RWPE1 (cell line): Measurements from ENCODE around the gene CCNY.
A peak's percentile ranks its signal among the peaks of the same experiment; 100 is the strongest.

Source experiments
- CTCF ChIA-PET: fragments of 350-600 bp; sonication (Branson Sonifier 250); formaldehyde crosslinking; extraction: SDS; loops from one replicate; lab custom pipeline; 2021; lab: Yijun Ruan, JAX
- POLR2A ChIA-PET: fragments of 400-600 bp; formaldehyde crosslinking; extraction: SDS; loops from one replicate; lab custom pipeline; 2020; ENCODE audit warnings: antibody characterized with exemption; ENCODE audit not compliant: low non-redundant PET; lab: Yijun Ruan, JAX
- DNase-seq: peaks from one replicate; pipeline ENCODE4 v3.0.0; 2012; ENCODE audit warnings: low spot score
- H3K27ac ChIP-seq: fragments of 450-650 bp; 2 replicates; pipeline ENCODE4 v1.5.1; 2017
- TF ChIP-seq, protein P1 (sequence below): fragments of 450-650 bp; conservative IDR thresholded peaks from 2 replicates; pipeline ENCODE4 v1.5.1; 2017; ENCODE audit warnings: low read depth, mild to moderate bottlenecking

Gene CCNY

GRCh38 chr10:35421553-35422178 lies 85.4 kb downstream of the CCNY start:
- CTCF ChIA-PET, result interaction anchor here (0.6 to 0.7 kb wide), 2 partner anchors 56 to 140 kb away, joined by 3 to 4 read pairs; no protein-coding TSS in a partner anchor
- peak; percentile 89 for DNase-seq
- TF ChIP-seq, protein P1, sequence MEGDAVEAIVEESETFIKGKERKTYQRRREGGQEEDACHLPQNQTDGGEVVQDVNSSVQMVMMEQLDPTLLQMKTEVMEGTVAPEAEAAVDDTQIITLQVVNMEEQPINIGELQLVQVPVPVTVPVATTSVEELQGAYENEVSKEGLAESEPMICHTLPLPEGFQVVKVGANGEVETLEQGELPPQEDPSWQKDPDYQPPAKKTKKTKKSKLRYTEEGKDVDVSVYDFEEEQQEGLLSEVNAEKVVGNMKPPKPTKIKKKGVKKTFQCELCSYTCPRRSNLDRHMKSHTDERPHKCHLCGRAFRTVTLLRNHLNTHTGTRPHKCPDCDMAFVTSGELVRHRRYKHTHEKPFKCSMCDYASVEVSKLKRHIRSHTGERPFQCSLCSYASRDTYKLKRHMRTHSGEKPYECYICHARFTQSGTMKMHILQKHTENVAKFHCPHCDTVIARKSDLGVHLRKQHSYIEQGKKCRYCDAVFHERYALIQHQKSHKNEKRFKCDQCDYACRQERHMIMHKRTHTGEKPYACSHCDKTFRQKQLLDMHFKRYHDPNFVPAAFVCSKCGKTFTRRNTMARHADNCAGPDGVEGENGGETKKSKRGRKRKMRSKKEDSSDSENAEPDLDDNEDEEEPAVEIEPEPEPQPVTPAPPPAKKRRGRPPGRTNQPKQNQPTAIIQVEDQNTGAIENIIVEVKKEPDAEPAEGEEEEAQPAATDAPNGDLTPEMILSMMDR, result no peak
- POLR2A ChIA-PET, result no interaction called here
- H3K27ac ChIP-seq, result peak overlapping the region; percentile 72

DNA sequence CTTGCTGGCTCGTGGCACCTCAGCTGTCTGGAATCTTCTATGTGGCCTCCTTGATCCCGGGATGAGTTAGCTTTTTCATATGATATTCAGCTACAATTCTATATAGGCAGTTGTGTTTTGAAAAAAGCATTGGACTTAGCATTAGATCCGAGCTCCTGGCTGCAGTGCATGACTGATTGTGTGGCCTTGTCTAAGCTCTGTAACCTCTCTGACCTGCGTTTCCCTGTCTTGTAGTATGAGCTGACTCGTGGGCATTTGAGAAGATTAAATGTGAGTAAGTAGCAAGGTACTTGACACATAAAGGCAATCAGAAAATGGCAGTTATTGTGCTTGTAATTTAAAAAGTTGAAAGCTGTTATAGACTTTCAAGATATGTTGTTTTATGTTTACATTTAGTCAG lies 85.9 kb downstream of the CCNY start:
- TF ChIP-seq, protein P1, result no peak
- ChIA-PET POLR2A (no interaction called here), CTCF (no interaction called here)
- no peak for DNase-seq
- no peak overlapping the region for H3K27ac ChIP-seq

- CTCF ChIA-PET, result interaction anchor here (0.6 kb wide), 1 partner anchor 199 kb away, joined by 3 read pairs; no protein-coding TSS in a partner anchor
- H3K27ac ChIP-seq, result no peak overlapping the region
- POLR2A ChIA-PET, result no interaction called here
- TF ChIP-seq, protein P1, result no peak
- peak; percentile 49 for DNase-seq
Observed at GRCh38 chr10:35423505-35424306, 87.4 kb downstream of the CCNY start.

GRCh38 chr10:35424680-35425285 lies 88.5 kb downstream of the CCNY start:
- no peak for DNase-seq
- ChIA-PET CTCF (no interaction called here), POLR2A (no interaction called here)
- TF ChIP-seq, protein P1, result no peak
- H3K27ac ChIP-seq, result no peak overlapping the region

DNA sequence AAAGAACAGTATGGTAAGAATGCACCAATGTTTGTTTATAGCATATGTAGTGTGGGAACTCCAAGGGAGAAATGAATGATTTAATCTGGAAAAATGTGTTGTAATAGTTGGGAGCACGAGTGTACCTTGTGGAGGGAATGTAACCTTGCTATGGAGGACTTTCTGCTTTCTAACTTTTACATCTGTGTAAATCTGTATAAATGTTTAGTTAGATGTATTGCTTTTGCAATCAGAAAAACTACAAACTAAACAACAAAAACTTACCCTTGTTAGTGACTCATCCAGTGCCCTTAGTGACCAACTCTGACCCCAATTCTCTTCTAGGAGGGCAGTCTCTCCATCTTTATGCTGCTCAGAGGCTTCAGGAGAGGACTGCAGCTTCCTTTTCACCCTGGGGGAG lies 89.3 kb downstream of the CCNY start:
- POLR2A ChIA-PET, result no interaction called here
- no peak overlapping the region for H3K27ac ChIP-seq
- CTCF ChIA-PET, result no interaction called here
- TF ChIP-seq, protein P1, result no peak
- no peak for DNase-seq

- POLR2A ChIA-PET, result no interaction called here
- no peak overlapping the region for H3K27ac ChIP-seq
- CTCF ChIA-PET, result no interaction called here
Observed at GRCh38 chr10:35426657-35427056, 90.3 kb downstream of the CCNY start.

More at GRCh38 chr10:35426657-35427056, 90.3 kb downstream of the CCNY start:
- TF ChIP-seq, protein P1, result no peak
- DNase-seq, result no peak
